Measurements from ENCODE around the gene TRO.

The TRO gene

DNA sequence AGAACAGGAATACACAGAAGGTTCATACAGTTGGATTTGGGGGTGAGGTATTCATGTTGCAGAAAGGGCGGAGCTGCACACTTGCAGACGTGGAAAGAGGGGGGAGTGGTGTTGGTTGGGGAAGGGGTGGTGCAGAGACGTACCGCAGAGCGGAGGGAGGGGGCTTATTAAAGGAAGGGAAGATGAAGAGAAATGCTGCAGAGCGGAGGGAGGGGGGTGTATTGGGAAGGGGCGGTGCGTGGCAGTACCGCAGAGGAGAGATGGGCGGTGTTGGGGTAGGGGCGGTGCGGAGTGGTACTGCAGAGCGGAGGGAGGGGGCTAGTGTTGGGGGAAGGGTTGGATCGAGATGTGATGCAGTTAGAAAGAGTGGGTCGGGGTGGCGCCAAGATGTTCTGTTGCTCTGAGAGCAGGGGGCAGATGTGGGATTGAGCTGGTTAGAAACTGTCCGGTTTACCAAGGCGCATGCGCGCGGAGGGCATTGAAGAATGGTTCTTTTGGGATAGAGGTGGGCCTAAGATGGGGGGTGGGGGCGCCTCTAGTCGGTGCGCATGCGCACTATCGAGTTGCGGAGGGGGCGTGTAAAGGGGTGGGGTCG, 900 bp downstream of the TRO start:
- peak overlapping the region; percentile 38 for H3K4me3 ChIP-seq (ENCODE audit: low read length)
- TF ChIP-seq, protein P1, sequence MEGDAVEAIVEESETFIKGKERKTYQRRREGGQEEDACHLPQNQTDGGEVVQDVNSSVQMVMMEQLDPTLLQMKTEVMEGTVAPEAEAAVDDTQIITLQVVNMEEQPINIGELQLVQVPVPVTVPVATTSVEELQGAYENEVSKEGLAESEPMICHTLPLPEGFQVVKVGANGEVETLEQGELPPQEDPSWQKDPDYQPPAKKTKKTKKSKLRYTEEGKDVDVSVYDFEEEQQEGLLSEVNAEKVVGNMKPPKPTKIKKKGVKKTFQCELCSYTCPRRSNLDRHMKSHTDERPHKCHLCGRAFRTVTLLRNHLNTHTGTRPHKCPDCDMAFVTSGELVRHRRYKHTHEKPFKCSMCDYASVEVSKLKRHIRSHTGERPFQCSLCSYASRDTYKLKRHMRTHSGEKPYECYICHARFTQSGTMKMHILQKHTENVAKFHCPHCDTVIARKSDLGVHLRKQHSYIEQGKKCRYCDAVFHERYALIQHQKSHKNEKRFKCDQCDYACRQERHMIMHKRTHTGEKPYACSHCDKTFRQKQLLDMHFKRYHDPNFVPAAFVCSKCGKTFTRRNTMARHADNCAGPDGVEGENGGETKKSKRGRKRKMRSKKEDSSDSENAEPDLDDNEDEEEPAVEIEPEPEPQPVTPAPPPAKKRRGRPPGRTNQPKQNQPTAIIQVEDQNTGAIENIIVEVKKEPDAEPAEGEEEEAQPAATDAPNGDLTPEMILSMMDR (IDR thresholded peaks at IDR 0.05; ENCODE audit: insufficient read depth, low read depth, low read length, missing control alignments): no peak
- DNase-seq (ENCODE audit: low read depth): peak; percentile 15

DNA sequence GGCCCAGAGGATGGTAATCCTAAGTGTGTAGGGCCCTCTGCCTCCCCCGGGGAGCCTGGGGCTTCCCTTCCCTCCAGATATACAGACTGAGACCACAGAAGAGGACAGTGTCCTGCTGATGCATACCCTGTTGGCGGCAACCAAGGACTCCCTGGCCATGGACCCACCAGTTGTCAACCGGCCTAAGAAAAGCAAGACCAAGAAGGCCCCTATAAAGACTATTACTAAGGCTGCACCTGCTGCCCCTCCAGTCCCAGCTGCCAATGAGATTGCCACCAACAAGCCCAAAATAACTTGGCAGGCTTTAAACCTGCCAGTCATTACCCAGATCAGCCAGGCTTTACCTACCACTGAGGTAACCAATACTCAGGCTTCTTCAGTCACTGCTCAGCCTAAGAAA, 1.9 kb downstream of the TRO start:
- TF ChIP-seq, protein P1 (IDR thresholded peaks at IDR 0.05; ENCODE audit: insufficient read depth, low read depth, low read length, missing control alignments): no peak
- no peak overlapping the region for H3K4me3 ChIP-seq (ENCODE audit: low read length)
- DNase-seq (ENCODE audit: low read depth): no peak

DNA sequence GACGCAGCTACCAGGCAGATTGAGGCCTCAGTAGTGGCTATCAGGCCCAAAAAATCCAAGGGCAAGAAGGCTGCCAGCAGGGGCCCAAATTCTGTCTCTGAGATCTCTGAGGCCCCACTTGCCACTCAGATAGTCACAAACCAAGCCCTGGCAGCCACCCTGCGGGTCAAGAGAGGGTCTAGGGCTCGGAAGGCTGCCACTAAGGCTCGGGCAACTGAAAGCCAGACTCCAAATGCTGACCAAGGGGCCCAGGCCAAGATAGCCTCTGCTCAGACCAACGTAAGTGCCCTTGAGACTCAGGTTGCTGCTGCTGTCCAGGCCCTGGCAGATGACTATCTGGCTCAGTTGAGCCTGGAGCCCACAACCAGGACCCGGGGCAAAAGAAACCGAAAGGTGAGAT, 2.8 kb downstream of the TRO start:
- no peak for DNase-seq (ENCODE audit: low read depth)
- no peak overlapping the region for H3K4me3 ChIP-seq (ENCODE audit: low read length)
- TF ChIP-seq, protein P1 (IDR thresholded peaks at IDR 0.05; ENCODE audit: insufficient read depth, low read depth, low read length, missing control alignments): no peak

DNA sequence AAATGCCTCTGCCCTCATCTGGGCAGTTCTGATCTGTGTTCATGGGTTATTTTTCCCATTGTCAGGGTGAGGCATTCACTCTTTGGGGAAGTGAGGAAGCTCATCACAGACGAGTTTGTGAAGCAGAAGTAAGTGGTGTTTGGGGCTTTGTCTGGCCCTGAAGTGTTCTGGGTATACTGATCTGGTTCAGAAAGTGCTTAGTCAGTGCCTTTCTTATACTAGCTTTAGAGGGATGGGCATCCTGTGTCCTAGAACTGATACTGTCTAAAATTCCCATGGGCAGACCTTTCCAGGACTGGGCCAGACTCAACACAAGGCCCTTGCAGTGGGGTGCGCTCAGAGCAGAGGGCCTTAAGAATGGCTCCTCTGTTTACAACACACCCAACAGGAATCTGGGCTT, 6.4 kb downstream of the TRO start:
- DNase-seq (ENCODE audit: low read depth): no peak
- TF ChIP-seq, protein P1 (IDR thresholded peaks at IDR 0.05; ENCODE audit: insufficient read depth, low read depth, low read length, missing control alignments): no peak
- no peak overlapping the region for H3K4me3 ChIP-seq (ENCODE audit: low read length)

DNA sequence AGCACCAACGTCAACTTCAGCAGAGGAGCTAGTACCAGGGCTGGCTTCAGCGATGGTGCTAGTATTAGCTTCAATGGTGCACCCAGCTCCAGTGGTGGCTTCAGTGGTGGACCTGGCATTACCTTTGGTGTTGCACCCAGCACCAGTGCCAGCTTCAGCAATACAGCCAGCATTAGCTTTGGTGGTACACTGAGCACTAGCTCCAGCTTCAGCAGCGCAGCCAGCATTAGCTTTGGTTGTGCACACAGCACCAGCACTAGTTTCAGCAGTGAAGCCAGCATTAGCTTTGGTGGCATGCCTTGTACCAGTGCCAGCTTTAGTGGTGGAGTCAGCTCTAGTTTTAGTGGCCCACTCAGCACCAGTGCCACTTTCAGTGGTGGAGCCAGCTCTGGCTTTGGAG, 8.3 kb downstream of the TRO start:
- no peak for DNase-seq (ENCODE audit: low read depth)
- no peak overlapping the region for H3K4me3 ChIP-seq (ENCODE audit: low read length)
- TF ChIP-seq, protein P1 (IDR thresholded peaks at IDR 0.05; ENCODE audit: insufficient read depth, low read depth, low read length, missing control alignments): no peak

DNA sequence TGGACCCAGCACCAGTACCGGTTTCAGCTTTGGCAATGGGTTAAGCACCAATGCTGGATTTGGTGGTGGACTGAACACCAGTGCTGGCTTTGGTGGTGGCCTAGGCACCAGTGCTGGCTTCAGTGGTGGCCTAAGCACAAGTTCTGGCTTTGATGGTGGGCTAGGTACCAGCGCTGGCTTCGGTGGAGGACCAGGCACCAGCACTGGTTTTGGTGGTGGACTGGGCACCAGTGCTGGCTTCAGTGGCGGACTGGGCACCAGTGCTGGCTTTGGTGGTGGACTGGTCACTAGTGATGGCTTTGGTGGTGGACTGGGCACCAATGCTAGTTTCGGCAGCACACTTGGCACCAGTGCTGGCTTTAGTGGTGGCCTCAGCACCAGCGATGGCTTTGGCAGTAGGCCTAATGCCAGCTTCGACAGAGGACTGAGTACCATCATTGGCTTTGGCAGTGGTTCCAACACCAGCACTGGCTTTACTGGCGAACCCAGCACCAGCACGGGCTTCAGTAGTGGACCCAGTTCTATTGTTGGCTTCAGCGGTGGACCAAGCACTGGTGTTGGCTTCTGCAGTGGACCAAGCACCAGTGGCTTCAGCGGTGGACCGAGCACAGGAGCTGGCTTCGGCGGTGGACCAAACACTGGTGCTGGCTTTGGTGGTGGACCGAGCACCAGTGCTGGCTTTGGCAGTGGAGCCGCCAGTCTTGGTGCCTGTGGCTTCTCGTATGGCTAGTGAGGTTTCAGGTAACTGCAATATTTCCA, 9.8 kb downstream of the TRO start:
- H3K4me3 ChIP-seq (ENCODE audit: low read length): no peak overlapping the region
- TF ChIP-seq, protein P1 (IDR thresholded peaks at IDR 0.05; ENCODE audit: insufficient read depth, low read depth, low read length, missing control alignments): no peak
- DNase-seq (ENCODE audit: low read depth): no peak

DNA sequence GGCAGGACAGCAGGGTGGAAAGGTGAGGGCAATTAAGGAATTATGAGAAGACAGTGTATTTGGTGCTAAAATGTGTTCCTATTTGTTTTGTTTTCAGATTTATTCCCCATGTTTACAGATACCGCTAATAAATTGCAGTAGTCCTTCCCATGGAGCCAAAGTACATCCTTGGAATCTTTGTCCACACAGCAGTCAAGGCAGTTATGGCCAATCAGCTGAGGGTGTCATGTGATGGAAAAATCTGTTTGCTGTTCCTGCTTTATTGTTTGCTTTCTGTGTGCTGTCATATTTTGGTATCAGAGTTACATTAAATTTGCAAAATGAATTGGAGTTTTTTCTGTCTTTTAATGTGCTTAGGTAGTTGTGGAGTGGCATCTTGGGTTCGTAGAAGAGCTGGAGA, 10.5 kb downstream of the TRO start:
- TF ChIP-seq, protein P1 (IDR thresholded peaks at IDR 0.05; ENCODE audit: insufficient read depth, low read depth, low read length, missing control alignments): no peak
- no peak overlapping the region for H3K4me3 ChIP-seq (ENCODE audit: low read length)
- no peak for DNase-seq (ENCODE audit: low read depth)
